Measurements from ENCODE around the gene DPP6. TPM values are rescaled to one million over a fixed set of nuclear protein-coding genes. Genes with fewer than 3 reads are reported as not detected.

Gene DPP6
- total and polyA plus RNA-seq, 2 experiments from 2014 or later = not detected

GRCh38 chr7:154474903-154475520 is 422.8 kb downstream of the DPP6 start:
- no peak for TF ChIP-seq NANOG (IDR thresholded peaks at IDR 0.05; ENCODE audit: borderline replicate concordance)
- no peak for TF ChIP-seq POLR2AphosphoS5 (IDR thresholded peaks at IDR 0.05; ENCODE audit: low read depth)
- no peak for TF ChIP-seq EZH2phosphoT487 (IDR thresholded peaks at IDR 0.05; ENCODE audit: unreplicated experiment)
- TF ChIP-seq CREB1 (CRISPR knock-in tag; IDR thresholded peaks at IDR 0.05; ENCODE audit: low read depth) = no peak
- TF ChIP-seq CTCF (conservative IDR thresholded peaks at IDR 0.05; ENCODE audit: low read depth in 2 of 2) = no peak
- TF ChIP-seq ZNF114 (CRISPR knock-in tag; IDR thresholded peaks at IDR 0.05) = no peak
- TF ChIP-seq, protein P1, sequence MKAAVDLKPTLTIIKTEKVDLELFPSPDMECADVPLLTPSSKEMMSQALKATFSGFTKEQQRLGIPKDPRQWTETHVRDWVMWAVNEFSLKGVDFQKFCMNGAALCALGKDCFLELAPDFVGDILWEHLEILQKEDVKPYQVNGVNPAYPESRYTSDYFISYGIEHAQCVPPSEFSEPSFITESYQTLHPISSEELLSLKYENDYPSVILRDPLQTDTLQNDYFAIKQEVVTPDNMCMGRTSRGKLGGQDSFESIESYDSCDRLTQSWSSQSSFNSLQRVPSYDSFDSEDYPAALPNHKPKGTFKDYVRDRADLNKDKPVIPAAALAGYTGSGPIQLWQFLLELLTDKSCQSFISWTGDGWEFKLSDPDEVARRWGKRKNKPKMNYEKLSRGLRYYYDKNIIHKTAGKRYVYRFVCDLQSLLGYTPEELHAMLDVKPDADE (IDR thresholded peaks at IDR 0.05) = no peak
- TF ChIP-seq JUNB (IDR thresholded peaks at IDR 0.05; ENCODE audit: unreplicated experiment) = no peak
- TF ChIP-seq STAT1 (IDR thresholded peaks at IDR 0.05; ENCODE audit: unreplicated experiment) = no peak
- no peak for TF ChIP-seq ZNF331 (CRISPR knock-in tag; IDR thresholded peaks at IDR 0.05; ENCODE audit: low read depth)
- TF ChIP-seq, protein P2, sequence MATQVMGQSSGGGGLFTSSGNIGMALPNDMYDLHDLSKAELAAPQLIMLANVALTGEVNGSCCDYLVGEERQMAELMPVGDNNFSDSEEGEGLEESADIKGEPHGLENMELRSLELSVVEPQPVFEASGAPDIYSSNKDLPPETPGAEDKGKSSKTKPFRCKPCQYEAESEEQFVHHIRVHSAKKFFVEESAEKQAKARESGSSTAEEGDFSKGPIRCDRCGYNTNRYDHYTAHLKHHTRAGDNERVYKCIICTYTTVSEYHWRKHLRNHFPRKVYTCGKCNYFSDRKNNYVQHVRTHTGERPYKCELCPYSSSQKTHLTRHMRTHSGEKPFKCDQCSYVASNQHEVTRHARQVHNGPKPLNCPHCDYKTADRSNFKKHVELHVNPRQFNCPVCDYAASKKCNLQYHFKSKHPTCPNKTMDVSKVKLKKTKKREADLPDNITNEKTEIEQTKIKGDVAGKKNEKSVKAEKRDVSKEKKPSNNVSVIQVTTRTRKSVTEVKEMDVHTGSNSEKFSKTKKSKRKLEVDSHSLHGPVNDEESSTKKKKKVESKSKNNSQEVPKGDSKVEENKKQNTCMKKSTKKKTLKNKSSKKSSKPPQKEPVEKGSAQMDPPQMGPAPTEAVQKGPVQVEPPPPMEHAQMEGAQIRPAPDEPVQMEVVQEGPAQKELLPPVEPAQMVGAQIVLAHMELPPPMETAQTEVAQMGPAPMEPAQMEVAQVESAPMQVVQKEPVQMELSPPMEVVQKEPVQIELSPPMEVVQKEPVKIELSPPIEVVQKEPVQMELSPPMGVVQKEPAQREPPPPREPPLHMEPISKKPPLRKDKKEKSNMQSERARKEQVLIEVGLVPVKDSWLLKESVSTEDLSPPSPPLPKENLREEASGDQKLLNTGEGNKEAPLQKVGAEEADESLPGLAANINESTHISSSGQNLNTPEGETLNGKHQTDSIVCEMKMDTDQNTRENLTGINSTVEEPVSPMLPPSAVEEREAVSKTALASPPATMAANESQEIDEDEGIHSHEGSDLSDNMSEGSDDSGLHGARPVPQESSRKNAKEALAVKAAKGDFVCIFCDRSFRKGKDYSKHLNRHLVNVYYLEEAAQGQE (IDR thresholded peaks at IDR 0.05; ENCODE audit: unreplicated experiment) = no peak
- TF ChIP-seq EZH2 (IDR thresholded peaks at IDR 0.05; ENCODE audit: low read depth, unreplicated experiment) = no peak
- TF ChIP-seq ZNF462 (CRISPR knock-in tag; IDR thresholded peaks at IDR 0.05) = no peak
- Histone ChIP-seq H4K20me1 (replicated peaks; ENCODE audit: insufficient read depth) (no peaks in the 10 kb centered on the region), H3K27ac (ENCODE audit: low read depth) (no peak overlapping the region), H3K36me3 (ENCODE audit: insufficient read depth) (peaks cover 22% of the 10 kb centered on the region; the same call in 1 of the 2 replicates), H3K9me2 (ENCODE audit: insufficient read depth) (no peaks in the 10 kb centered on the region), H3K27me3 (ENCODE audit: insufficient read depth) (no peaks in the 10 kb centered on the region), H3K4me3 (no peak overlapping the region), H2AFZ (no peak overlapping the region), H3K4me1 (ENCODE audit: insufficient read depth) (no peaks in the 10 kb centered on the region), H3K79me2 (replicated peaks; ENCODE audit: insufficient read depth) (no peaks in the 10 kb centered on the region), H3F3A (replicated peaks; ENCODE audit: low read depth) (no peaks in the 10 kb centered on the region), H3K4me2 (no peak overlapping the region)
- no peak overlapping the region for H3K27ac Mint-ChIP-seq
- peak; percentile 28; the same call in 1 of the 3 replicates for ATAC-seq
- no peaks in the 10 kb centered on the region for H3K27me3 Mint-ChIP-seq (ENCODE audit: insufficient read depth, low read depth, poor library complexity)
- no peak for DNase-seq (ENCODE audit: low spot score)
- no peaks in the 10 kb centered on the region for H3K36me3 Mint-ChIP-seq (ENCODE audit: low read depth)
- H3K9me3 Mint-ChIP-seq = no peaks in the 10 kb centered on the region
- peaks cover 2% of the 10 kb centered on the region; the same call in 1 of the 3 replicates for H3K4me1 Mint-ChIP-seq
- H3K4me3 Mint-ChIP-seq = no peak overlapping the region
